ENCODE data around the gene FSIP1. TPM values are rescaled to one million over a fixed set of nuclear protein-coding genes. Genes with fewer than 3 reads are reported as not detected.

Gene FSIP1
- total and polyA plus RNA-seq, 9 donors = 0.13 to 6.8 (median 0.79) TPM

DNA sequence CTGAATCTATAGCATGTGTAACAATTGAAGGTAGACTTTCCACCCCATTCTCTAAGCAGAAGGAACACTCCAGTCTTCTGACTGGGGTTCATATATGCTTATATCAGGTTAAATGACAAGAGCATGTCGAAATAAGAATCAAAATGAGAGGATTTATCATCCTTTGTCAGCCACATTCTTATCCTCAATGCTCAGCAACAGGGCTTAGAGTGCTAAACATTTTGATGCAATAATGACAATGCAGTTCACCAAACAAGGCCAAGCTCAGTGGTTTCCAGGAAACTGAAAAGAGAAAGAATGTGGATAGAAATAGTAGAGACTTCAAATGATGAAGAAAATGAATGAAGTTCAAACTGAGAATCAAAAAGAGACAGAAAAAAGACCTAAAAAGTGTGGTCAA is 78.0 kb downstream of the FSIP1 start:
- Histone ChIP-seq H3K36me3 (no peaks in the 10 kb centered on the region), H3K27me3 (no peaks in the 10 kb centered on the region), H3K4me3 (no peak overlapping the region), H3K9me3 (no peaks in the 10 kb centered on the region), H3K4me1 (ENCODE audit: insufficient read depth) (no peaks in the 10 kb centered on the region), H3K27ac (no peak overlapping the region)
- WGBS, 3 donors = 71 to 93% (median 86%) methylated on average over 1 of the region's 1 CpG
- TF ChIP-seq, protein P1, sequence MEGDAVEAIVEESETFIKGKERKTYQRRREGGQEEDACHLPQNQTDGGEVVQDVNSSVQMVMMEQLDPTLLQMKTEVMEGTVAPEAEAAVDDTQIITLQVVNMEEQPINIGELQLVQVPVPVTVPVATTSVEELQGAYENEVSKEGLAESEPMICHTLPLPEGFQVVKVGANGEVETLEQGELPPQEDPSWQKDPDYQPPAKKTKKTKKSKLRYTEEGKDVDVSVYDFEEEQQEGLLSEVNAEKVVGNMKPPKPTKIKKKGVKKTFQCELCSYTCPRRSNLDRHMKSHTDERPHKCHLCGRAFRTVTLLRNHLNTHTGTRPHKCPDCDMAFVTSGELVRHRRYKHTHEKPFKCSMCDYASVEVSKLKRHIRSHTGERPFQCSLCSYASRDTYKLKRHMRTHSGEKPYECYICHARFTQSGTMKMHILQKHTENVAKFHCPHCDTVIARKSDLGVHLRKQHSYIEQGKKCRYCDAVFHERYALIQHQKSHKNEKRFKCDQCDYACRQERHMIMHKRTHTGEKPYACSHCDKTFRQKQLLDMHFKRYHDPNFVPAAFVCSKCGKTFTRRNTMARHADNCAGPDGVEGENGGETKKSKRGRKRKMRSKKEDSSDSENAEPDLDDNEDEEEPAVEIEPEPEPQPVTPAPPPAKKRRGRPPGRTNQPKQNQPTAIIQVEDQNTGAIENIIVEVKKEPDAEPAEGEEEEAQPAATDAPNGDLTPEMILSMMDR (IDR thresholded peaks at IDR 0.05) = no peak
- no peak for TF ChIP-seq POLR2A (IDR thresholded peaks at IDR 0.05)
- intact Hi-C loops (cut with DNase I) = no loop called here
- DNase-seq = no peak

DNA sequence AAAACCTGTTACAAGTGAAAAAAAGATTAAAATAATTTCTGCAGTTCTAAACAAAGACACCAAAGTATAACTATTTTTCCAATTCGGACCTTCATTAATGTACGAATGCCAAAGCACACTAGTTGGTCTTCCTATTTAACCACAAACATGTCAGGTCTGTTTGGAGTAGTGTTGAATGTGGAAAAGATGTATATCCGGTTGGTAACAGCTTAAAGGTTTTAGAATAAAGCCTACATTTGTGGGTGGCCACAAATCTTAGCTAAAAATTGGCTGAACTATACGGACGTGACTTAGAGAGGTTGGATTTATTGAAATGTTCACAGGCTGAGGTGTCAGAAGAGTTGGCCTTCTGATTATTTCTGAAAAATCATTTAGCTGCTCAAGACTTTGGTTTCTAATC is 78.4 kb downstream of the FSIP1 start:
- no peak for TF ChIP-seq POLR2A (IDR thresholded peaks at IDR 0.05)
- TF ChIP-seq EP300 (IDR thresholded peaks at IDR 0.05) = no peak
- TF ChIP-seq, protein P1 (IDR thresholded peaks at IDR 0.05) = no peak
- Histone ChIP-seq H3K27ac (no peak overlapping the region), H3K27me3 (no peaks in the 10 kb centered on the region), H3K36me3 (no peaks in the 10 kb centered on the region), H3K4me3 (no peak overlapping the region), H3K4me1 (ENCODE audit: insufficient read depth) (no peaks in the 10 kb centered on the region), H3K9me3 (no peaks in the 10 kb centered on the region)
- DNase-seq = no peak
- 91 to 93% (median 92%) methylated on average over 5 of the region's 5 CpGs for WGBS, 3 donors
- intact Hi-C loops (cut with DNase I) = no loop called here

DNA sequence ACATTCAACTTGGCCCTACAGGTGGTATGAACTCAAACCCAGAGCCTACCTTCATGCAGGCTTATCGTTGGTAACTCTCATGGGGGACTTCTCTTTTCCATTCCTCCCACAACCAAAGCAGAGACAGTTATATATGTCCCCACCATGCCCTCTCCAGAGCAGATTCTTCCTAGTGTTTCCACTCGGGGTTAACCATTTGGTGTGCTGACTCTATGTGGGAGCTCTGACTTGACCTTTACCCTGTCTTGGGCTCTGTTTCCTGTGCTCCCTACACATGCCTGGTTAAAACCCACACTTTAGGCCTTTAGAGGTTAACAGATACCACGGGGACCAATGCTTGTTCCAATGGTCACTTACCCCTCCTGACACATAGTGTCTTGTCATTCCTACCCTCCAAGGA is 80.7 kb downstream of the FSIP1 start:
- intact Hi-C loops (cut with DNase I) = no loop called here
- H3K4me3 ChIP-seq = no peak overlapping the region
- no peaks in the 10 kb centered on the region for H3K36me3 ChIP-seq
- no peaks in the 10 kb centered on the region for H3K9me3 ChIP-seq
- no peaks in the 10 kb centered on the region for H3K27me3 ChIP-seq
- WGBS, 3 donors = 83 to 93% (median 92%) methylated on average over 3 of the region's 3 CpGs
- TF ChIP-seq POLR2A (IDR thresholded peaks at IDR 0.05) = no peak
- TF ChIP-seq, protein P1 (IDR thresholded peaks at IDR 0.05) = no peak
- TF ChIP-seq EP300 (IDR thresholded peaks at IDR 0.05) = no peak
- no peak for DNase-seq
- no peaks in the 10 kb centered on the region for H3K4me1 ChIP-seq (ENCODE audit: insufficient read depth)
- H3K27ac ChIP-seq = no peak overlapping the region

DNA sequence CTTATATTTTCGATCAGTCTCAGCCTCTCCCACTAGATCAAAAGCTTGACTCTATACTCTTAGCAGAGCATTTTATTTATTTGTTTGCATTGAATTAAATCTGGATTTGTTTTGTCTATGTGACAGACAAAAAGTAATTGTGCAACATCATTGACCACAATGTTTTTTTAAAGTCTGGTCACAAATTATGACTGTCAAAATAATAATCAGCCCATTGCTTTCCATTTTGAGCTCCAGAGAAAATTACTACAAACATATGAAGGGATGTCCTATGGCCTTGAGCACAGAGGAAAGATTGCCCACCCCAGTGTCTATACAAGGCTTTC is 82.3 kb downstream of the FSIP1 start:
- Histone ChIP-seq H3K4me1 (ENCODE audit: insufficient read depth) (no peaks in the 10 kb centered on the region), H3K4me3 (no peak overlapping the region), H3K27ac (no peak overlapping the region), H3K9me3 (no peaks in the 10 kb centered on the region), H3K36me3 (no peaks in the 10 kb centered on the region), H3K27me3 (no peaks in the 10 kb centered on the region)
- intact Hi-C loops (cut with DNase I) = no loop called here
- no peak for DNase-seq
- WGBS, 3 donors = 94 to 100% (median 99%) methylated on average over 1 of the region's 1 CpG
- TF ChIP-seq POLR2A (IDR thresholded peaks at IDR 0.05) = no peak
- TF ChIP-seq, protein P1 (IDR thresholded peaks at IDR 0.05) = no peak
- no peak for TF ChIP-seq EP300 (IDR thresholded peaks at IDR 0.05)

Data from ovary (tissue), 9 donors.